HL-60 (cell line): ENCODE measurements around the gene MYOZ1.

ENCODE experiments used
- GABPA ChIP-seq: IDR thresholded peaks from 2 replicates; pipeline ENCODE4 v1.6.1; 2012; ENCODE audit warnings: low read depth
- POLR2AphosphoS5 ChIP-seq: IDR thresholded peaks from 2 replicates; pipeline ENCODE4 v1.6.1; 2012; ENCODE audit warnings: low read depth
- SPI1 ChIP-seq: IDR thresholded peaks from 2 replicates; pipeline ENCODE4 v1.6.1; 2012; ENCODE audit warnings: low read depth, mild to moderate bottlenecking, borderline replicate concordance
- TF ChIP-seq, protein P1 (sequence below): IDR thresholded peaks from one replicate; pipeline ENCODE4 v1.5.1; 2011; ENCODE audit warnings: low read length, control low read depth, inconsistent platforms; ENCODE audit not compliant: insufficient read depth
- TF ChIP-seq, protein P2 (sequence below): IDR thresholded peaks from 2 replicates; pipeline ENCODE4 v1.6.1; 2012; ENCODE audit warnings: low read depth; ENCODE audit not compliant: insufficient replicate concordance

DNA sequence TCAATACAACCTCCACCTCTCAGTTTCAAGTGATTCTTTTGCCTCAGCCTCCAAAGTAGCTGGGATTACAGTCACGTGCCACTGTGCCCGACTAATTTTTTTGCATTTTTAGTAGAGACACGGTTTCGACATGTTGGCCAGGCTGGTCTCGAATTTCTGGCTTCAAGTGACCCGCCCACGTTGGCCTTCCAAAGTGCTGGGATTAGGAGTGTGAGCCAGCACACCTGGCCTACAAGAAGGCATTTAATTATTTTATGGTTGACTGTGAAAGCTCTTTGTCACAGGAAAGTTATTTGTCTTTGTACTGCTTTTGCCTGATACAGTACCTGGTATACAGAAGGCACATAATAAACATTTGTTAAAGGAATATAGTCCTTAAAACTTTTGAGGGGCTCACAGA is 12.9 kb downstream of the MYOZ1 start:
- TF ChIP-seq, protein P1, sequence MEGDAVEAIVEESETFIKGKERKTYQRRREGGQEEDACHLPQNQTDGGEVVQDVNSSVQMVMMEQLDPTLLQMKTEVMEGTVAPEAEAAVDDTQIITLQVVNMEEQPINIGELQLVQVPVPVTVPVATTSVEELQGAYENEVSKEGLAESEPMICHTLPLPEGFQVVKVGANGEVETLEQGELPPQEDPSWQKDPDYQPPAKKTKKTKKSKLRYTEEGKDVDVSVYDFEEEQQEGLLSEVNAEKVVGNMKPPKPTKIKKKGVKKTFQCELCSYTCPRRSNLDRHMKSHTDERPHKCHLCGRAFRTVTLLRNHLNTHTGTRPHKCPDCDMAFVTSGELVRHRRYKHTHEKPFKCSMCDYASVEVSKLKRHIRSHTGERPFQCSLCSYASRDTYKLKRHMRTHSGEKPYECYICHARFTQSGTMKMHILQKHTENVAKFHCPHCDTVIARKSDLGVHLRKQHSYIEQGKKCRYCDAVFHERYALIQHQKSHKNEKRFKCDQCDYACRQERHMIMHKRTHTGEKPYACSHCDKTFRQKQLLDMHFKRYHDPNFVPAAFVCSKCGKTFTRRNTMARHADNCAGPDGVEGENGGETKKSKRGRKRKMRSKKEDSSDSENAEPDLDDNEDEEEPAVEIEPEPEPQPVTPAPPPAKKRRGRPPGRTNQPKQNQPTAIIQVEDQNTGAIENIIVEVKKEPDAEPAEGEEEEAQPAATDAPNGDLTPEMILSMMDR = no peak
- TF ChIP-seq POLR2AphosphoS5 (no peak), GABPA (no peak), SPI1 (no peak)
- TF ChIP-seq, protein P2, sequence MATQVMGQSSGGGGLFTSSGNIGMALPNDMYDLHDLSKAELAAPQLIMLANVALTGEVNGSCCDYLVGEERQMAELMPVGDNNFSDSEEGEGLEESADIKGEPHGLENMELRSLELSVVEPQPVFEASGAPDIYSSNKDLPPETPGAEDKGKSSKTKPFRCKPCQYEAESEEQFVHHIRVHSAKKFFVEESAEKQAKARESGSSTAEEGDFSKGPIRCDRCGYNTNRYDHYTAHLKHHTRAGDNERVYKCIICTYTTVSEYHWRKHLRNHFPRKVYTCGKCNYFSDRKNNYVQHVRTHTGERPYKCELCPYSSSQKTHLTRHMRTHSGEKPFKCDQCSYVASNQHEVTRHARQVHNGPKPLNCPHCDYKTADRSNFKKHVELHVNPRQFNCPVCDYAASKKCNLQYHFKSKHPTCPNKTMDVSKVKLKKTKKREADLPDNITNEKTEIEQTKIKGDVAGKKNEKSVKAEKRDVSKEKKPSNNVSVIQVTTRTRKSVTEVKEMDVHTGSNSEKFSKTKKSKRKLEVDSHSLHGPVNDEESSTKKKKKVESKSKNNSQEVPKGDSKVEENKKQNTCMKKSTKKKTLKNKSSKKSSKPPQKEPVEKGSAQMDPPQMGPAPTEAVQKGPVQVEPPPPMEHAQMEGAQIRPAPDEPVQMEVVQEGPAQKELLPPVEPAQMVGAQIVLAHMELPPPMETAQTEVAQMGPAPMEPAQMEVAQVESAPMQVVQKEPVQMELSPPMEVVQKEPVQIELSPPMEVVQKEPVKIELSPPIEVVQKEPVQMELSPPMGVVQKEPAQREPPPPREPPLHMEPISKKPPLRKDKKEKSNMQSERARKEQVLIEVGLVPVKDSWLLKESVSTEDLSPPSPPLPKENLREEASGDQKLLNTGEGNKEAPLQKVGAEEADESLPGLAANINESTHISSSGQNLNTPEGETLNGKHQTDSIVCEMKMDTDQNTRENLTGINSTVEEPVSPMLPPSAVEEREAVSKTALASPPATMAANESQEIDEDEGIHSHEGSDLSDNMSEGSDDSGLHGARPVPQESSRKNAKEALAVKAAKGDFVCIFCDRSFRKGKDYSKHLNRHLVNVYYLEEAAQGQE = no peak
